ENCODE results near the gene SRPK2. TPM values are rescaled to one million over a fixed set of nuclear protein-coding genes. Genes with fewer than 3 reads are reported as not detected.
"Not testable (repeated sequence)": the region's sequence is repeated elsewhere in the genome, so short reads cannot be mapped to it uniquely, and the experiment has no call there.

The SRPK2 gene
- total RNA-seq, 1 experiment from 2014 or later, result 54.4 TPM

GRCh38 chr7:105325216-105325904 is 63.4 kb downstream of the SRPK2 start:
- BruUV-seq (replicated peaks), result no TSS peak
- Mint-ChIP-seq H3K27ac (ENCODE audit: low read depth, unreplicated experiment) (no peak overlapping the region), H3K27me3 (ENCODE audit: insufficient read depth, unreplicated experiment) (no peaks in the 10 kb centered on the region), H3K4me1 (ENCODE audit: insufficient read depth, unreplicated experiment) (no peaks in the 10 kb centered on the region), H3K9me3 (ENCODE audit: unreplicated experiment) (no peaks in the 10 kb centered on the region), H3K4me3 (ENCODE audit: unreplicated experiment) (no peak overlapping the region), H3K36me3 (ENCODE audit: insufficient read depth, unreplicated experiment) (no peaks in the 10 kb centered on the region)
- POLR2A ChIA-PET, result interaction anchor here (0.7 to 1.3 kb wide), 2 partner anchors 77 to 179 kb away, joined by 3 to 4 read pairs; no protein-coding TSS in a partner anchor
- no peak for TF ChIP-seq CTCF (IDR thresholded peaks at IDR 0.05; ENCODE audit: unreplicated experiment)
- CTCF ChIA-PET, result no interaction called here
- intact Hi-C loops (cut with micrococcal nuclease), result no loop called here
- DNase-seq (ENCODE audit: unreplicated experiment), result no peak

GRCh38 chr7:105324606-105325005 is 64.1 kb downstream of the SRPK2 start:
- H3K27ac Mint-ChIP-seq (ENCODE audit: low read depth, unreplicated experiment); H3K4me3 Mint-ChIP-seq (ENCODE audit: unreplicated experiment); H3K9me3 Mint-ChIP-seq (ENCODE audit: unreplicated experiment); H3K27me3 Mint-ChIP-seq (ENCODE audit: insufficient read depth, unreplicated experiment); DNase-seq (ENCODE audit: unreplicated experiment); H3K4me1 Mint-ChIP-seq (ENCODE audit: insufficient read depth, unreplicated experiment); intact Hi-C loops (cut with micrococcal nuclease); H3K36me3 Mint-ChIP-seq (ENCODE audit: insufficient read depth, unreplicated experiment); BruUV-seq (replicated peaks): not testable (repeated sequence)
- CTCF ChIA-PET, result interaction anchor here (0.6 kb wide), 1 partner anchor 12 kb away, joined by 3 read pairs; no protein-coding TSS in a partner anchor
- POLR2A ChIA-PET, result interaction anchor here (1.3 kb wide), 1 partner anchor 178 kb away, joined by 3 read pairs; no protein-coding TSS in a partner anchor

- ChIA-PET POLR2A (interaction anchor here (0.7 to 1.4 kb wide), 3 partner anchors 12 to 164 kb away, joined by 3 to 4 read pairs (median 3); no protein-coding TSS in a partner anchor), CTCF (interaction anchor here (1.5 kb wide), 1 partner anchor 9 kb away, joined by 4 read pairs; no protein-coding TSS in a partner anchor)
- Mint-ChIP-seq H3K4me1 (ENCODE audit: insufficient read depth, unreplicated experiment) (peaks cover 7% of the 10 kb centered on the region), H3K4me3 (ENCODE audit: unreplicated experiment) (no peak overlapping the region), H3K27ac (ENCODE audit: low read depth, unreplicated experiment) (no peak overlapping the region), H3K36me3 (ENCODE audit: insufficient read depth, unreplicated experiment) (no peaks in the 10 kb centered on the region), H3K27me3 (ENCODE audit: insufficient read depth, unreplicated experiment) (no peaks in the 10 kb centered on the region), H3K9me3 (ENCODE audit: unreplicated experiment) (no peaks in the 10 kb centered on the region)
- intact Hi-C loops (cut with micrococcal nuclease), result no loop called here
- BruUV-seq (replicated peaks), result no TSS peak
- no peak for TF ChIP-seq CTCF (IDR thresholded peaks at IDR 0.05; ENCODE audit: unreplicated experiment)
- DNase-seq (ENCODE audit: unreplicated experiment), result no peak
These were observed 65.4 kb downstream of the SRPK2 start for GRCh38 chr7:105323366-105323765.

- POLR2A ChIA-PET, result interaction anchor here (1.4 kb wide), 1 partner anchor 12 kb away, joined by 3 read pairs; no protein-coding TSS in a partner anchor
- DNase-seq (ENCODE audit: unreplicated experiment), result no peak
- no peak overlapping the region for H3K27ac Mint-ChIP-seq (ENCODE audit: low read depth, unreplicated experiment)
- no peaks in the 10 kb centered on the region for H3K36me3 Mint-ChIP-seq (ENCODE audit: insufficient read depth, unreplicated experiment)
- BruUV-seq (replicated peaks), result no TSS peak
- intact Hi-C loops (cut with micrococcal nuclease), result no loop called here
- CTCF ChIA-PET, result interaction anchor here (0.6 to 1.5 kb wide), 4 partner anchors 10 to 176 kb away, joined by 3 to 6 read pairs (median 4); no protein-coding TSS in a partner anchor
- no peak for TF ChIP-seq CTCF (IDR thresholded peaks at IDR 0.05; ENCODE audit: unreplicated experiment)
- H3K4me3 Mint-ChIP-seq (ENCODE audit: unreplicated experiment), result no peak overlapping the region
- no peaks in the 10 kb centered on the region for H3K9me3 Mint-ChIP-seq (ENCODE audit: unreplicated experiment)
- no peaks in the 10 kb centered on the region for H3K27me3 Mint-ChIP-seq (ENCODE audit: insufficient read depth, unreplicated experiment)
- H3K4me1 Mint-ChIP-seq (ENCODE audit: insufficient read depth, unreplicated experiment), result peaks cover 7% of the 10 kb centered on the region
These were observed 66.0 kb downstream of the SRPK2 start for GRCh38 chr7:105322655-105323277.

Data from MCF 10A (cell line).